Smooth muscle cell of the pulmonary artery (primary cell): ENCODE measurements around the gene C19orf12. TPM values are rescaled to one million over a fixed set of nuclear protein-coding genes. Genes with fewer than 3 reads are reported as not detected.

Experiments used
- total RNA-seq: library from RNA; depleted of rRNA; stranded (reverse); fragments of >200 nt; gene quantifications from 2 replicates; pipeline ENCODE4 v1.2.3, GENCODE V29; 2014

The C19orf12 gene
- 24.5 and 29.3 TPM in 2 replicates for total RNA-seq

DNA sequence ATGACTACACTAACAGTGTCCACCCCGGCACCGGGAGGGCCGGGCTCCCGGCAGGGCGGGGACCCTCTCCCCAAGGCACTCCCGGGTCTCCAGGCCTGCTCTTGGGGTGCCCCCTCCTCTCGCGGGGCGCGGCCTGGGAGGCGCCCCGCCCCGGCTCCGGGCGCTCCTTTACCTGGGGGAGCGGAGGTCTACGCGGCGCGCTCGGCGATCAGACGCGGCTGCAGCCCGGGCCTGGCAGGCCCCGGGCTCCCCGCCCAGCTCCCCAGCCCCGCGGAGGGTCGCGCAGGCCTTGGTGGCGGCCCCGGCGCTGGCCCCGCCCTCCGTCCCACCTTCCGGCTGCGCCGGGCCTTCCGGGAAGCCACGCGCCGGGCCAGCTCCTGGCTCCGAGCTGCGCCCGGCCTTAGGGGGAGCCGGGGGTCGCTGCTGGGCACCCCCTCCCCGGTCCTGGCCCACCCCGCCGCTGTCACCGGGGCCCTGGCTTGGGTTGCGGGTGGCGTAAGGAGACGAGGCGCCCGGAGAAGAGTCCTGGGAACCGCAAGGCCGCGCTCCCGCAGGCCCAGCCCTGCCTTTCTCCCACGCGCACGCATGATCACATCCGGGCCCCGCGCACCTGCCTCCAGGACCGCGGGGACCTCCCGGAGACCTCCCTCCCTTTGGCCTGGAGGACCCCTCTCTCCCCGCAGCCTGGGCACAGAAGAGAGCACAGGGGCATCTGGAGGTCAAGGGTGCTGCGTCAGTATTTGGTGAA is at the start of gene C19orf12:
C19orf12 (minus strand) TSS at position 309 of the 748 bp plus-strand sequence. CDS start 6,848 bp downstream, outside the sequence.

GRCh38 chr19:29665215-29665825 is 49.7 kb downstream of the C19orf12 start, which contains the start of gene PLEKHF1:
Gene PLEKHF1 (plus strand): TSS chr19:29665461. CDS start chr19:29673840, 8,379 bp downstream.

Other genes starting within 250 kb of the C19orf12 start
- gene VSTM2B, start 189.3 kb downstream of the C19orf12 start, total RNA-seq, result not detected in 2 replicates
- gene POP4, start 109.0 kb downstream of the C19orf12 start, total RNA-seq, result 59.3 and 64.8 TPM in 2 replicates
- gene PLEKHF1, start 49.8 kb downstream of the C19orf12 start, total RNA-seq, result 19.0 and 19.4 TPM in 2 replicates
- 4.2 TPM in 2 replicates for gene CCNE1, start 96.7 kb upstream of the C19orf12 start, total RNA-seq
- 56.8 and 58.5 TPM in 2 replicates for gene URI1, start 227.0 kb upstream of the C19orf12 start, total RNA-seq